HEK293T (cell line): ENCODE results near the gene PHF20.

Source experiments
- SP1 ChIP-seq: fragments of 450-650 bp; IDR thresholded peaks from 2 replicates; pipeline ENCODE4 v1.6.1; 2017
- ZNF384 ChIP-seq: fragments of 450-650 bp; IDR thresholded peaks from 2 replicates; pipeline ENCODE4 v1.6.1; 2016

GRCh38 chr20:35849706-35850105, 77.9 kb downstream of the PHF20 start:
- TF ChIP-seq SP1: no peak
- TF ChIP-seq ZNF384: no peak
